Right ventricle myocardium superior (tissue), 1 donor: ENCODE measurements around the gene PLEKHG5. TPM values are rescaled to one million over a fixed set of nuclear protein-coding genes. Genes with fewer than 3 reads are reported as not detected.
"Not testable (repeated sequence)": the region's sequence is repeated elsewhere in the genome, so short reads cannot be mapped to it uniquely, and the experiment has no call there.

ENCODE experiments used
- ATAC-seq: fragments of 200-7000 bp; cut with Tn5 transposase; one replicate; pipeline ENCODE4 v1.9.1; 2020; ENCODE audit warnings: mild to moderate bottlenecking; ENCODE audit not compliant: poor library complexity
- DNase-seq: peaks from one replicate; pipeline ENCODE4 v3.0.0-alpha.2; 2020
- intact Hi-C: fragments of 100-400 bp; cut with DNase I; formaldehyde crosslinking; loops from one replicate; pipeline ENCODE4 v1.11.2; 2022
- total RNA-seq: library from RNA; stranded (reverse); fragmentation: NEBNext Ultra II Directional; extraction: Animal tissue kit (Norgen Biotek cat#: 25700); gene quantifications from one replicate; pipeline ENCODE4 v1.2.1, GENCODE V29; 2021
- donor health status: DM: no; HTN: yes; CAD: no; lungs with severe emphysema.

The PLEKHG5 gene
- total RNA-seq, 1 donor from 2014 or later: 16.8 TPM

GRCh38 chr1:6455752-6456520 is 35.5 kb downstream of the PLEKHG5 start:
- intact Hi-C loops, DNase-seq, ATAC-seq: not testable (repeated sequence)

GRCh38 chr1:6454856-6455751 is 36.4 kb downstream of the PLEKHG5 start:
- no peak for DNase-seq
- intact Hi-C loops: no loop called here
- no peak for ATAC-seq

DNA sequence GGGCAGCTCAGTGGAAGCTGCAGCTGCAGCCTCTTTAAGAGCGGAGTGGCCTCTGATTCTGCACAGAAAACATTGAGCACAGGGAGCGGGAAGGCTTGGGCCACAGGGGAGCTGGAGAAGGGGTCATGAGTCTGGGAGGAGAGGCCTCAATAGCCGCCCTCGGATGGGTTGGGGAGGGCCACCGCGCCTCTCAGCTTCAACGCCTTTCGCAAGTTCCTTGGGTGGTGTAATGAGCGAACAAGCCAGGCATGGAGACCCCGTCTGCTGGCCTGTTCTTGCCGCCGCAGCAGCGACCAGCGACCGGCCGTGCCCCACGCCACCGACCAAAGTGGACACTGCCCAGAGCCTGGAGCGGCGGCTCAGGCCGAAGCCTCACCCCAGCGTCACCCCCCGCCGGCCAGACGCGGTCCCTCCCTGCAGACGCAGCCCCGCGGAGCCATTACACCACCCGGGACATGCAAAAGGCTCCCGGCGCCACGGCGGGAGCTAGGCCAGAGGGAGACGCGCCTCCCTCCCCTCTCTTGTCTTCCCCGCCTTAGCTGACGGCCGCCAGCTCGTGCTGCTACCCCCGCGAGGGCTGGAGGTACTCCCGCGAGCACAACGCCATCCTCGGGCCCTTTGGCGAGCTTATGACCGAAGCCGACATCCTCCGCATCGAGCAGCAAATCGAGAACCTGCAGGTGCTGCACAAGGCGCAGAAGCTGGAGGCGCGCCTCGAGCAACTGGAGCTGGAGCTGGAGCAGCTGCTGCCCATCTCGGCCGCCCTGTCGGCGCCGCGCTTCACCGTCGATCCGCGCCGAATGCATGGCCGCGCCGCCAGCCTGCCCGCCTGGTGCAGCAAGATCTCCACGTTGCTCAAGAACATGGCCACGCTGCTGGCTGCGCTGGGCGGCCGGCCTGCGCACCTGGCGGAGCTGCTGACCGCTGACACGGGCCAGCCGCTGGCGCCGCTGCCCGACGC is 37.3 kb downstream of the PLEKHG5 start:
- intact Hi-C loops, ATAC-seq, DNase-seq: not testable (repeated sequence)

DNA sequence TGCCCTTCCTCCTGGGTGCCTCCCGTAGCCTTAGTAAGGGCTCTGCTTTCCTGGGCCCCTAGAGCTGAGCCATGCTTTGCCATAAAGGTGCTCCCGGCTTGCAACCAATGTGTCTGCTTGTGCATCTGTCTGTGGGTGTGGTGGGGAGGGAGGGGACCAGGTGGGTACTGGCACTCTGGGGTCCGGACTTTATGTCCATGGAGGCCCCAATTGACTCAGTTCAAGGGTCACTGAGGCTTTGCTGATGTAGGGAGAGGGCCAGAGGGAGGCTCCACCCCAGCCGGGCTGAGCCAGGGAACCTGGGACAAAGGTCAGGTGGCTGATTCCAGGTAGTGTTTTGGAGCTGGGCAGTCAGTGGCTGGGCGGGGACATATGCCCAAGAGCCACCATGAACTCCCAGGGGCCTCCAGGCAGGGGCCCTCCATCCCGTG is 40.5 kb downstream of the PLEKHG5 start:
- intact Hi-C loops: no loop called here
- DNase-seq (no peak), ATAC-seq (peak; percentile 21)

DNA sequence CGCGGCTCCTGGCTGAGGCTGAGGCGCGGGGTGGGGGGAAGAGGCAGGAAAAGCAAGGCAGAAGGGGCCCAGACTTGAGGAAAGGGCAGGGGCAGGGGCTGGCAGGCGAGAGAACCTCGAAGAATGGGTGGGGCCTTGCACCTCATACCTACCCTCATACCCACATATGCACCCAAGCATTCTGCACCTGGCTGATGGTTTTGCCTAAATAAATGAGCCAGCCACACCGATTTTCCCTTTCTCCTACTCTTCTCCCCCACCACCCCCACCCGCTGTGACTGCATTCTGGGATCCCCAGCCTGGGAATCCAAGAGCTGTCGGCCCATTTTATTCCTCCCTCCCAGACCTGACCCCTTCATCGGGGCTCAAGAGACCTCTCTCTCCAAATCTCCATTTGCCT is 41.0 kb downstream of the PLEKHG5 start:
- intact Hi-C loops, DNase-seq: not testable (repeated sequence)

DNA sequence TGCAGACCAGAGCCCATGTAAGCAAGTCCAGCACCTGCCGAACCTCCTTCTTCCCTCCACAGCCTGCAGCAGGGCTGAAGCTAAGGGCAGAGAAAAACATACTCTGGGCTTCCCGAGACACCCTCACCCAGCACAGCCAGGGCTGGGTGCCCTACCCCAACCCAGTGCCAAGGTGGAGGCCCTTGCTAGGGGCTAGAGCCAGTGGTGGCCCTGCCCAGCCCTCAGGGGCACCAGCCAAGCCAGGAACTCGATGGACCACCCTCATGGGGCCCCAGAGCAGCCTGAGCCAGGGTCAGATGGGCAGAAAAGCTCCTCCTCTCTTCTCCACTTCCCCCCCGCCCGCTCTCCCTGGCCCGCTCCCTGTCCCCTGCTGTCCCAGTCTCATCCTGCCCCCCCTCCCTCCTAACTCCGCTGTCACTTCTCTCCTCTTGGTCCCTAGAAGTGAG is 41.4 kb downstream of the PLEKHG5 start:
- intact Hi-C loops: no loop called here
- no peak for DNase-seq
- no peak for ATAC-seq

More for the DNA sequence above, 41.0 kb downstream of the PLEKHG5 start:
- not testable (repeated sequence) for ATAC-seq

- DNase-seq: no peak
- peak; percentile 74 for ATAC-seq
- intact Hi-C loops: no loop called here
These were observed 42.5 kb downstream of the PLEKHG5 start for GRCh38 chr1:6448749-6449631.

DNA sequence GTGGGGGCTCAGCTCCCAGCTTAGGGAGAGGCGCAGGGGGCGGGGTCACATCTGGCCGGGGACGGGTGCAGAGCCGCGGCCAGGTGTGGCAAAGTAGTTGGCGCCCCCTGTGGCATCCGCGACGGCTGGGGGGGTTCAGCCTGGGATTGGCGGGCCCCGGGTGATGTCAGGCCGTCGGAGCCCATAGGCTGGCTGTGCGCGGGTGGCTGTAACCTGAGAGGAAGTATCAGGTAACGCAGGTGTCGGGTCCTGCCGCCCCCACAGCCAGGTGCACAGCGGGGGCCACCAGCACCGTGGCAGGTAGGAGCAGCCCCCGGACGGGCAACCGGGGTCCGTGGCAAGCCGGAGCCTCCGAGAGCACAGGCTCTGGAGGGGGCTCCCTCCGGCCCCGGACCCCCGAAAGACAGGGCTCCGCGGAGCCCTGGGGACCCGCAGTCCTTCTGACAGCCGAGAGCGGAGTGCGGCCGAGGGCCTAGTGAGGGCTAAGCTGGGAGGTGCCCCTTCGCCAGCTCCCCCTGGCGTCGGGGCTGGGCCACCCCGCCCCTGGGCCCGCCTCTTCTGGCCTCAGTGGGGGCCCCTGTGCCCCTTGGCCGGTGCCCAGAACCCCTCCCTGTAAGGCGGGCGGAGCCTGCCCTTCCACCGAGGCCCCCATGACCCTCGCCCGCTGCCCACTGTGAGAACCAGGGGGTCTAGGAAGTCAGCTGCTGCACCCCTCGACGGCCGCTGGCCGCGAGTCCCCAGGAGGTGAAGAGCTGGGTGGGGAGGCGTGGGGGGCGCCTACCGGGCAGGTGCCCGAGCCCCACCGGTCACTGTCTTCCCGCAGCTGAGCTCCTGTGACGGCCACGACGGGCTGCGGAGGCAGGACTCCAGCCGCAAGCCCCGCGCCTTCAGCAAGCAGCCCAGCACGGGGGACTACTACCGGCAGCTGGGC is 43.4 kb downstream of the PLEKHG5 start:
- no peak for ATAC-seq
- DNase-seq: no peak
- intact Hi-C loops: no loop called here

DNA sequence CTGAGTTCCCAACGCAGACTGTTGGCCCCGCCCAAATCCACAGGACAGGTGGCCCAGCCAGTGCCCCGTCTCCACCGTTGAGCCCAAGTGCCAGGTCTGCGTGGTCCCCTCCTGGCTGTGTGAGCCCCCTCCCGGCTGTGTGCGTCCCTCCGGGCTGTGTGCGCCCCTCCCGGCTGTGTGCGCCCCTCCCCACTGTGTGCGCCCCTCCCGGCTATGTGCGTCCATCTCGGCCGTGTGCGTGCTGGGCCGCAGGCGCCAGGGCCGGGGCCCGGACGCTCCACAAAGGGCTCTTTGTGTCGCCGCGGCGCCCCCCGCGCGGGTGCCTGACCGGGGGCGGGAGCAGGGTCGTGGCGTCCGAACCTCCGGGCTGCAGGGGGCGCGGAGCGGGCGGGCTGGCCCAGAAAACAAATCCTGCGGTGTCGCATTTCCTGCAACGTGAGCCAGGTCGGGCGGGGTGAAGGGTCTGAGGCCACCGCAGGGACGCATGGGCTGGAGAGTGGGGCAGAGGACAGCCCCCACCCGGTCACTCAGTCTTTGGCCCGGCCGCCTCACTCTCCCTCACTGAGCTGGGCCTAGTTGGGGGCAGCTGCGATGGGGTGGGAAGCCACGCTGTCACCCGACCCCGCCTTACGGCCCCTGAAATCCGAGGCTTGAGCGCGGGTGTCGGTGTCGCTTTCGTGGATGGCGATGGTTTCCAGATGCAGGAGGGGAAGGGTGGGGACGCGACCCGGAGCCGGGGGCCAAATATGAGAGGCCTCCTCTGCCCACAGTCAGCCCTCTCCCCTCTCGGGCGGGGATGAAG is 44.2 kb downstream of the PLEKHG5 start:
- ATAC-seq: no peak
- DNase-seq: no peak
- intact Hi-C loops: no loop called here

GRCh38 chr1:6446665-6447015 is 44.8 kb downstream of the PLEKHG5 start:
- no peak for DNase-seq
- intact Hi-C loops: no loop called here
- ATAC-seq: no peak

GRCh38 chr1:6445929-6446328 is 45.5 kb downstream of the PLEKHG5 start:
- DNase-seq, intact Hi-C loops, ATAC-seq: not testable (repeated sequence)

DNA sequence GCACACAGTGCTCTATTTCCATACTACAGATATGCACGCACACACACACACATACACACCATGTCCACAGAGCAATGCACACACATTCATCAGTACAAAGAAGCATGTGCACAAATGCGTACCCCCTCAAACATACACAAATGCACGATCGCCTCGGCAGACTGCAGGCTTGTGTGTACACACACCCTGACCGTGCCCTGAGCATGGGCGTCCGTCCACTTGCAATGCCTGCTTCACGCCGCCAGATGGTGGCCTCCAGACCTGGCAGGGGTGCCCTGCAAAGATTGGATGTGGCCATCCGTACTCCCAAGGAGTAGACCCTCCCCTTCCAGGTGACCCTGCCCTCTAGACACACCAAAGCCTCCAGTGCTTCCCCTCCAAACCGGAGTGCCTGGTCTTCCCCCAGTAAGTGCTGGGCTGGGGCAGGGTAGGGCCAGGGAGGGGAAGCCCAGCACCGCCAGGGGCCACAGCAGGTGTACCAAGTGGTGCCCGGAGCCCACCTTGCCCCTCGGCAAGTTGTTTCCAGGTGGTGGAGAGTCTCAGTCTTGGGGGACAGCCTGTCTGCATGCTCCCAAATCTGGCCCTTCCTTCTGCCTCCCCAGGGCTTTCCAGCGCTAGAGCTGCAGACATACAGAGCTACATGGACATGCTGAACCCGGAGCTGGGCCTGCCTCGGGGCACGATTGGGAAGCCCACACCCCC is 46.3 kb downstream of the PLEKHG5 start:
- peak; percentile 61 for ATAC-seq
- peak; percentile 67 for DNase-seq
- intact Hi-C loops: no loop called here

- no peak for ATAC-seq
- DNase-seq: no peak
- intact Hi-C loops: no loop called here
These were observed 47.1 kb downstream of the PLEKHG5 start for GRCh38 chr1:6444377-6444776.

GRCh38 chr1:6443339-6444115 is 47.9 kb downstream of the PLEKHG5 start:
- no peak for ATAC-seq
- no peak for DNase-seq
- intact Hi-C loops: no loop called here

DNA sequence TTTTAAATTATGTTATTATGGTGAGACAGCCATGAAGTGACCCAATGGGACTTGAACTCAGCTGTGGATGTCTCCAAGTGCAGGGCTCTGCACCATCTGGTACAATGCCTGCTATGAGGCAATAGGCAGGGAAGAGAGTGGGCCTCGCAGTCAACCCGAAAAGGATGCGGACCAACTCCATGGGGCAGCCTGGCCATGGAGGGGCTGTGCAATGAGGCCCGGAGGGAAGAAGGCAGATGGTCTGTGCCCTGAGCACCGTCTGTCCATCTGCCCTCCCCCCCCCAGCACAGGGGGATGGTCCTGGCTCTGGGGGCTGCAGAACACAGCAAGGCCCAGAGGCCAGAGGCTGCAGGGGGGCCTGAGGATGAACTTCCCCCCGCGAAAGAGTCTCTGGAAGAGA is 49.9 kb downstream of the PLEKHG5 start:
- ATAC-seq: no peak
- no peak for DNase-seq
- intact Hi-C loops: no loop called here
